ENCODE data around the gene HOMER3.

- no peak for TF ChIP-seq CTCF (IDR thresholded peaks at IDR 0.05)
- TF ChIP-seq POLR2AphosphoS5 (IDR thresholded peaks at IDR 0.05; ENCODE audit: insufficient read depth in 1 of 2, low read depth in 1 of 2), result no peak
- TF ChIP-seq POLR2A (IDR thresholded peaks at IDR 0.05), result no peak
Observed at GRCh38 chr19:18989316-18989715, 48.3 kb upstream of the HOMER3 start.

Measured in vagina (tissue), 2 donors.